GM08714 (cell line): ENCODE measurements around the gene UBXN2A.
"Not testable (repeated sequence)": the region's sequence is repeated elsewhere in the genome, so short reads cannot be mapped to it uniquely, and the experiment has no call there.

Source experiments
- H3K4me3 ChIP-seq: fragments of 200-500 bp; sonication (Bioruptor generic); 2 replicates; pipeline ENCODE4 v1.5.1; 2014; ENCODE audit warnings: mild to moderate bottlenecking, low read length, inconsistent platforms
- ZNF274 ChIP-seq: IDR thresholded peaks from 2 replicates; pipeline ENCODE4 v1.6.1; 2012; ENCODE audit warnings: mild to moderate bottlenecking, low read depth, low read length

UBXN2A gene

GRCh38 chr2:23924589-23925359, 15.5 kb upstream of the UBXN2A start:
- TF ChIP-seq ZNF274: no peak
- H3K4me3 ChIP-seq: peak overlapping the region; percentile 76; the same call in 1 of the 2 replicates

- no peak for TF ChIP-seq ZNF274
These were observed 14.5 kb upstream of the UBXN2A start for GRCh38 chr2:23925702-23926289.

GRCh38 chr2:23926290-23926749, 13.9 kb upstream of the UBXN2A start:
- peak overlapping the region; percentile 76 for H3K4me3 ChIP-seq
- TF ChIP-seq ZNF274: no peak

More at GRCh38 chr2:23925702-23926289, 14.5 kb upstream of the UBXN2A start:
- H3K4me3 ChIP-seq: peak overlapping the region; percentile 76

GRCh38 chr2:23926750-23927571, 13.3 kb upstream of the UBXN2A start, which contains the start of gene ATAD2B:
TSS of gene ATAD2B (minus strand) at chr2:23927123. CDS start at chr2:23926770, 353 bp downstream.
- peak within 1 kb of the TSS; percentile 76 for H3K4me3 ChIP-seq
- TF ChIP-seq ZNF274: no peak

GRCh38 chr2:23934259-23934658, 6.0 kb upstream of the UBXN2A start:
- TF ChIP-seq ZNF274: no peak

GRCh38 chr2:23940718-23941620, 706 bp downstream of the UBXN2A start:
- no peak for TF ChIP-seq ZNF274
- H3K4me3 ChIP-seq: peak overlapping the region; percentile 72

More at GRCh38 chr2:23934259-23934658, 6.0 kb upstream of the UBXN2A start:
- H3K4me3 ChIP-seq: no peak overlapping the region

- TF ChIP-seq ZNF274: no peak
- H3K4me3 ChIP-seq: peak overlapping the region; percentile 7; the same call in 1 of the 2 replicates
These were observed 1.4 kb downstream of the UBXN2A start for GRCh38 chr2:23941644-23942043.

GRCh38 chr2:23943666-23944065, 3.4 kb downstream of the UBXN2A start:
- TF ChIP-seq ZNF274: no peak
- H3K4me3 ChIP-seq: no peak overlapping the region

GRCh38 chr2:23944527-23944926, 4.3 kb downstream of the UBXN2A start:
- TF ChIP-seq ZNF274: no peak
- H3K4me3 ChIP-seq: no peak overlapping the region

- H3K4me3 ChIP-seq: no peak overlapping the region
- no peak for TF ChIP-seq ZNF274
These were observed 4.7 kb downstream of the UBXN2A start for GRCh38 chr2:23944976-23945375.

GRCh38 chr2:23947350-23947749, 7.1 kb downstream of the UBXN2A start:
- no peak for TF ChIP-seq ZNF274
- H3K4me3 ChIP-seq: no peak overlapping the region

- H3K4me3 ChIP-seq: not testable (repeated sequence)
These were observed 12.3 kb downstream of the UBXN2A start for GRCh38 chr2:23952558-23952957.

GRCh38 chr2:23953625-23954024, 13.4 kb downstream of the UBXN2A start:
- no peak overlapping the region for H3K4me3 ChIP-seq
- no peak for TF ChIP-seq ZNF274
